ENCODE measurements around the gene IGF2BP2. TPM values are rescaled to one million over a fixed set of nuclear protein-coding genes. Genes with fewer than 3 reads are reported as not detected.
"Not testable (repeated sequence)": the region's sequence is repeated elsewhere in the genome, so short reads cannot be mapped to it uniquely, and the experiment has no call there.

The IGF2BP2 gene
- polyA plus RNA-seq, 1 donor: 38.3 TPM

GRCh38 chr3:185838417-185838989 lies 13.7 kb upstream of the IGF2BP2 start:
- not testable (repeated sequence) for DNase-seq (ENCODE audit: low read depth)

- no peak for DNase-seq (ENCODE audit: low read depth)
Measured at GRCh38 chr3:185837414-185837813, 12.6 kb upstream of the IGF2BP2 start.

- DNase-seq (ENCODE audit: low read depth): no peak
Measured at GRCh38 chr3:185831990-185832389, 7.1 kb upstream of the IGF2BP2 start.

GRCh38 chr3:185831195-185831594 lies 6.4 kb upstream of the IGF2BP2 start:
- DNase-seq (ENCODE audit: low read depth): no peak

- DNase-seq (ENCODE audit: low read depth): no peak
Measured at GRCh38 chr3:185830018-185830797, 5.4 kb upstream of the IGF2BP2 start.

- DNase-seq (ENCODE audit: low read depth): no peak
Measured at GRCh38 chr3:185828755-185829154, 3.9 kb upstream of the IGF2BP2 start.

- no peak for DNase-seq (ENCODE audit: low read depth)
Measured at GRCh38 chr3:185827595-185828344, 2.9 kb upstream of the IGF2BP2 start.

- DNase-seq (ENCODE audit: low read depth): no peak
Measured at GRCh38 chr3:185825639-185826481, 1.0 kb upstream of the IGF2BP2 start.

GRCh38 chr3:185824051-185825005 lies 514 bp downstream of the IGF2BP2 start:
- no peak for DNase-seq (ENCODE audit: low read depth)

GRCh38 chr3:185823078-185824044 lies 1.5 kb downstream of the IGF2BP2 start:
- DNase-seq (ENCODE audit: low read depth): no peak

GRCh38 chr3:185822221-185823000 lies 2.4 kb downstream of the IGF2BP2 start:
- DNase-seq (ENCODE audit: low read depth): no peak

GRCh38 chr3:185820973-185821758 lies 3.7 kb downstream of the IGF2BP2 start:
- DNase-seq (ENCODE audit: low read depth): no peak

- DNase-seq (ENCODE audit: low read depth): no peak
Measured at GRCh38 chr3:185818267-185818875, 6.5 kb downstream of the IGF2BP2 start.

- DNase-seq (ENCODE audit: low read depth): no peak
Measured at GRCh38 chr3:185815391-185816282, 9.2 kb downstream of the IGF2BP2 start.

- no peak for DNase-seq (ENCODE audit: low read depth)
Measured at GRCh38 chr3:185813691-185814215, 11.1 kb downstream of the IGF2BP2 start.

- DNase-seq (ENCODE audit: low read depth): no peak
Measured at GRCh38 chr3:185813205-185813604, 11.6 kb downstream of the IGF2BP2 start.

Measured in forelimb muscle (tissue), 1 donor.